GM12878 (cell line): ENCODE measurements around the gene C1QB. TPM values are rescaled to one million over a fixed set of nuclear protein-coding genes. Genes with fewer than 3 reads are reported as not detected.
A peak's percentile ranks its signal among the peaks of the same experiment; 100 is the strongest.

Experiments used
- ATAC-seq: fragments of 200-7000 bp; cut with Tn5 transposase; 3 replicates; pipeline ENCODE4 v1.9.1; 2020; ENCODE audit warnings: mild to moderate bottlenecking, moderate library complexity
- BruUV-seq: library from RNA; stranded (reverse); fragments of 400-500 nt; replicated peaks from 2 replicates; lab custom pipeline; 2021; lab: Mats Ljungman, UMichigan
- CTCF ChIA-PET: fragments of 300-600 bp; sonication (Branson Sonifier 250); formaldehyde crosslinking; extraction: SDS; loops from one replicate; lab custom pipeline; 2021; ENCODE audit warnings: inconsistent platforms; lab: Yijun Ruan, JAX
- POLR2A ChIA-PET: fragments of 350-600 bp; formaldehyde crosslinking; extraction: SDS; loops from one replicate; lab custom pipeline; 2021; ENCODE audit warnings: inconsistent platforms; lab: Charles Lee
- RAD21 ChIA-PET: fragments of 300-600 bp; sonication (Branson Sonifier 250); formaldehyde crosslinking; loops from one replicate; lab custom pipeline; 2023; ENCODE audit warnings: antibody characterized with exemption; ENCODE audit not compliant: unreplicated experiment; lab: Charles Lee
- SMC1A ChIA-PET: fragments of 300-600 bp; sonication (Branson Sonifier 250); formaldehyde crosslinking; loops from one replicate; lab custom pipeline; 2023; ENCODE audit not compliant: unreplicated experiment, uncharacterized antibody; lab: Charles Lee
- DNase-seq: peaks from one replicate; pipeline ENCODE4 v3.0.0-alpha.2; 2011; ENCODE audit warnings: low read depth, low spot score
- FAIRE-seq: peaks from 3 replicates; lab custom pipeline; 2011; peaks lifted over from hg19 to GRCh38; lab: Jason Lieb, UNC
- H2AFZ ChIP-seq: 2 replicates; pipeline ENCODE4 v1.6.0; 2011; ENCODE audit warnings: low read depth, low read length, control low read depth; ENCODE audit not compliant: control insufficient read depth
- H3K27ac ChIP-seq: 2 replicates; pipeline ENCODE4 v1.5.1; 2011; ENCODE audit warnings: control low read depth; ENCODE audit not compliant: control insufficient read depth, insufficient read depth
- H3K27me3 ChIP-seq, 2 experiments: replicated peaks in 1 of 2; 2 replicates each; pipeline versions ENCODE4 v1.6.0 to v1.6.1; 2011; ENCODE audit warnings: low read length in 1 of 2; ENCODE audit not compliant: control insufficient read depth in 2 of 2, insufficient read depth in 2 of 2
- H3K36me3 ChIP-seq, 2 experiments: 2 replicates each; pipeline ENCODE4 v1.5.1; 2011; ENCODE audit warnings: low read length in 1 of 2; ENCODE audit not compliant: control insufficient read depth in 2 of 2, insufficient read depth in 2 of 2
- H3K4me1 ChIP-seq: 2 replicates; pipeline ENCODE4 v1.6.1; 2011; ENCODE audit warnings: mild to moderate bottlenecking, low read length, moderate library complexity, mixed read lengths; ENCODE audit not compliant: control insufficient read depth, insufficient read depth
- H3K4me2 ChIP-seq: 2 replicates; pipeline ENCODE4 v1.6.0; 2011; ENCODE audit warnings: control low read depth; ENCODE audit not compliant: control insufficient read depth, insufficient read depth
- H3K4me3 ChIP-seq: fragments of 200-600 bp; sonication (generic); 2 replicates; pipeline ENCODE4 v1.5.1; 2016
- H3K79me2 ChIP-seq: 2 replicates; pipeline ENCODE4 v1.6.0; 2011; ENCODE audit warnings: low read length; ENCODE audit not compliant: control insufficient read depth, insufficient read depth
- H3K9ac ChIP-seq: 2 replicates; pipeline ENCODE4 v1.8.0; 2011; ENCODE audit warnings: low read length, control low read depth, mixed read lengths; ENCODE audit not compliant: control insufficient read depth, insufficient read depth
- H3K9me3 ChIP-seq: replicated peaks from 3 replicates; pipeline ENCODE4 v1.5.1; 2011; ENCODE audit warnings: mild to moderate bottlenecking, low read length; ENCODE audit not compliant: control insufficient read depth, insufficient read depth
- H4K20me1 ChIP-seq: 2 replicates; pipeline ENCODE4 v1.6.0; 2011; ENCODE audit not compliant: control insufficient read depth, insufficient read depth
- CBX3 ChIP-seq: fragments of 200-600 bp; sonication (generic); IDR thresholded peaks from 2 replicates; pipeline ENCODE4 v1.6.1; 2016; ENCODE audit warnings: low read depth, borderline replicate concordance
- CUX1 ChIP-seq: IDR thresholded peaks from 2 replicates; pipeline ENCODE4 v1.6.1; 2012; ENCODE audit warnings: improper control_type of control experiment, low read depth, low read length; ENCODE audit not compliant: insufficient replicate concordance
- JUND ChIP-seq: IDR thresholded peaks from 2 replicates; pipeline ENCODE4 v1.6.1; 2012; ENCODE audit warnings: low read depth, mild to moderate bottlenecking, low read length, improper control_type of control experiment, moderate library complexity
- PAX8 ChIP-seq: fragments of 450-650 bp; IDR thresholded peaks from 2 replicates; pipeline ENCODE4 v1.6.1; 2017; ENCODE audit warnings: mild to moderate bottlenecking, moderate library complexity
- SP1 ChIP-seq: IDR thresholded peaks from one replicate; pipeline ENCODE4 v1.6.1; 2011; ENCODE audit warnings: low read depth, low read length
- STAT3 ChIP-seq: IDR thresholded peaks from 2 replicates; pipeline ENCODE4 v1.6.1; 2011; ENCODE audit warnings: low read depth, low read length, improper control_type of control experiment
- ZNF24 ChIP-seq: fragments of 450-650 bp; IDR thresholded peaks from 2 replicates; pipeline ENCODE4 v1.6.1; 2017; ENCODE audit warnings: antibody characterized with exemption, mild to moderate bottlenecking
- ZNF592 ChIP-seq: fragments of 450-650 bp; IDR thresholded peaks from 2 replicates; pipeline ENCODE4 v1.6.1; 2017; ENCODE audit warnings: mild to moderate bottlenecking, moderate library complexity
- WGBS: methylation state at CpG from one replicate; pipeline ENCODE4 v1.1.6; 2016; ENCODE audit warnings: low lambda C conversion rate; ENCODE audit not compliant: insufficient replicate concordance, insufficient coverage; ENCODE audit errors: missing lambda C conversion rate; 5-methylcytosine and 5-hydroxymethylcytosine counted together
- in situ Hi-C: fragments of 300-500 bp; cut with MboI; formaldehyde crosslinking; loops from 9 replicates; pipeline ENCODE4 v1.14.3; 2018; ENCODE audit warnings: mixed read lengths
- intact Hi-C: fragments of 100-400 bp; cut with micrococcal nuclease; formaldehyde crosslinking; loops from one replicate; pipeline ENCODE4 v1.14.2; 2022; ENCODE audit not compliant: unreplicated experiment
- polyA plus RNA-seq, 11 experiments: library from polyadenylated mRNA; depleted of rRNA in 4 of 11; unstranded in 6 of 11; stranded (reverse) in 5 of 11; fragments of >200 nt; fragmentation: Nextera tagmentation in 4 of 11; fragmentation: Illumina TruSeq in 1 of 11; extraction: Ambion mirVana in 4 of 11; extraction: Trizol in 1 of 11; gene quantifications; 1 replicate in 1 of 11; 2 replicates in 10 of 11; pipeline versions ENCODE4 v1.2.1 to v1.2.3, GENCODE V29; 2011 to 2016; ENCODE audit warnings: inconsistent platforms in 2 of 11, missing spikeins in 2 of 11, low read depth in 1 of 11
- total RNA-seq, 4 experiments: library from RNA; depleted of rRNA in 3 of 4; stranded (reverse); fragments of >200 nt in 3 of 4; fragmentation: Illumina TruSeq in 1 of 4; extraction: Trizol in 1 of 4; gene quantifications; 2 replicates each; pipeline versions ENCODE4 v1.2.1 to v1.2.3, GENCODE V29; 2013 to 2021

C1QB gene
- total and polyA plus RNA-seq, 10 of the 15 experiments (the other 5 are each of a cell fraction or from before 2014, with no cell fraction given) = 0.62 TPM; not detected in 9

- no peak for TF ChIP-seq CUX1
These were observed 11.8 kb upstream of the C1QB start (continued) for GRCh38 chr1:22641247-22641646.

DNA sequence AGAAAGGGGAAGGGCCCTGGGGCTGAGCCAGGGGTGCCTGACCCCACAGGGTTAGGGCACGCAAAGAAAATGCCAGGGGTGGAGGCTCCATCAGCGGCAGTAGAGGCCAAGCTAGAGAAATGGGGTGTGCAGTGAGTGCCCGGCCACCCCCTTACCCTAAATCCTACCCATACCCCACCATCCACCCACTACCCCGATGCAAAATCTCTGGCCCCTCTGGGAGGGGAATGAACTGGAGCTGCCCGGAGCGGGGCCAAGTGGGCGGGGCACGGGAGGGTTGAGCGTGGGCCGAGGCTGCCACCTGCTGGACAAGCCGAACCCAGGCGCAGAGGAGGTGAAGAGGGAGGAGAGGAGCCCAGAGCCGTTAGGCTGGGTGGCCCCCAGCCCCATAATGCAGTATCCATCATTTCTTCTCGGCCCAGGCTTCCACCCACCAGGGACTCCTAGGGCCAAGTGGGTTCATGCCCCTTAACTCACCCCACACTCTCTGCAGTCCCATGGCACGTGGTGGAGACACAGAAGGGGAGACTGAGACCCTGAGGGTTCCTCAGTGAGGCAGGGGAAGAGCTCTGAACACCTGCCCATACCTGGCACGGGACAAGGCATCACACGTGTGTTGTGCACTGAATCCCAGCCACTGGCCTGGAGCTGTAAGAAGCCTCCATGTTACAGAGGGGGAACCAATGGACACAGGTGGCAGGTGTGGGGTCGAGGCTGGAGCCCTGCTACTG, 11.0 kb upstream of the C1QB start:
- WGBS = 8% methylated on average over 18 of the region's 18 CpGs
- Histone ChIP-seq H3K27me3 (no peaks in the 10 kb centered on the region; a peak in 1 of 4 replicates), H3K4me1 (no peaks in the 10 kb centered on the region), H3K36me3 (no peaks in the 10 kb centered on the region), H3K4me3 (no peak overlapping the region), H3K27ac (no peak overlapping the region), H3K9ac (no peak overlapping the region), H3K9me3 (no peaks in the 10 kb centered on the region; the same call in 2 of the 3 replicates), H3K79me2 (no peaks in the 10 kb centered on the region), H3K4me2 (no peak overlapping the region), H2AFZ (no peak overlapping the region), H4K20me1 (no peaks in the 10 kb centered on the region)
- FAIRE-seq (peak; percentile 31), ATAC-seq (peak; percentile 98), DNase-seq (no peak)
- in situ Hi-C loops (no loop called here), intact Hi-C loops (loop anchor here (1.0 to 5.0 kb wide), 2 partner anchors 222 to 510 kb away; no protein-coding TSS in a partner anchor)
- ChIA-PET POLR2A (no interaction called here), RAD21 (interaction anchor here (0.9 to 1.4 kb wide), 3 partner anchors 220 to 223 kb away, joined by 3 to 4 read pairs (median 3); no protein-coding TSS in a partner anchor), CTCF (interaction anchor here (0.6 to 5.5 kb wide), 4 partner anchors 67 to 883 kb away, joined by 3 to 77 read pairs (median 4); no protein-coding TSS in a partner anchor), SMC1A (interaction anchor here (0.6 to 4.4 kb wide), 2 partner anchors 221 to 536 kb away, joined by 3 to 14 read pairs; no protein-coding TSS in a partner anchor)
- BruUV-seq = no TSS peak
- TF ChIP-seq PAX8 (no peak), STAT3 (no peak), ZNF24 (no peak), SP1 (peak; percentile 39), ZNF592 (no peak), JUND (no peak), CBX3 (no peak)
